HL-60 (cell line): Measurements from ENCODE around the gene CEP85.

Source experiments
- TF ChIP-seq, protein P1 (sequence below): IDR thresholded peaks from one replicate; pipeline ENCODE4 v1.5.1; 2011; ENCODE audit warnings: low read length, control low read depth, inconsistent platforms; ENCODE audit not compliant: insufficient read depth
- TF ChIP-seq, protein P2 (sequence below): IDR thresholded peaks from 2 replicates; pipeline ENCODE4 v1.6.1; 2012; ENCODE audit warnings: low read depth; ENCODE audit not compliant: insufficient replicate concordance

DNA sequence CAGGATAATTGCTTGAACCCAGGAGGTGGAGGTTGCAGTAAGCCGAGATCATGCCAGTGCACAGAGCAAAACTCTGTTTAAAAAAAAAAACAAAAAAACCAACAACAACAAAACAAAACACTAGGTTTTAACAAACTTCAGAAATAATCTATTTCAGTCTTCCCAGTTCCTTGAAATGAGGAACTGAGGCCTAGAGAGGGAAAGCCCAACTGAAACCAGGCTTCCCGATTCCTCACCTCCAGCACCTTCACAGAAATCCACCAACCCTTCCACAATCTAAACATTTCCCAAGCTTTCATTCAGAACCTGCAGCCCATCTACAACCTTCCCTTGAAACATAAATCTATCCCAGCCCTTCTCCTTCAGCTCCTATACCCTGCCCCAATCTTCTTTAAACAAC is 83.1 kb downstream of the CEP85 start:
- TF ChIP-seq, protein P1, sequence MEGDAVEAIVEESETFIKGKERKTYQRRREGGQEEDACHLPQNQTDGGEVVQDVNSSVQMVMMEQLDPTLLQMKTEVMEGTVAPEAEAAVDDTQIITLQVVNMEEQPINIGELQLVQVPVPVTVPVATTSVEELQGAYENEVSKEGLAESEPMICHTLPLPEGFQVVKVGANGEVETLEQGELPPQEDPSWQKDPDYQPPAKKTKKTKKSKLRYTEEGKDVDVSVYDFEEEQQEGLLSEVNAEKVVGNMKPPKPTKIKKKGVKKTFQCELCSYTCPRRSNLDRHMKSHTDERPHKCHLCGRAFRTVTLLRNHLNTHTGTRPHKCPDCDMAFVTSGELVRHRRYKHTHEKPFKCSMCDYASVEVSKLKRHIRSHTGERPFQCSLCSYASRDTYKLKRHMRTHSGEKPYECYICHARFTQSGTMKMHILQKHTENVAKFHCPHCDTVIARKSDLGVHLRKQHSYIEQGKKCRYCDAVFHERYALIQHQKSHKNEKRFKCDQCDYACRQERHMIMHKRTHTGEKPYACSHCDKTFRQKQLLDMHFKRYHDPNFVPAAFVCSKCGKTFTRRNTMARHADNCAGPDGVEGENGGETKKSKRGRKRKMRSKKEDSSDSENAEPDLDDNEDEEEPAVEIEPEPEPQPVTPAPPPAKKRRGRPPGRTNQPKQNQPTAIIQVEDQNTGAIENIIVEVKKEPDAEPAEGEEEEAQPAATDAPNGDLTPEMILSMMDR = no peak
- TF ChIP-seq, protein P2, sequence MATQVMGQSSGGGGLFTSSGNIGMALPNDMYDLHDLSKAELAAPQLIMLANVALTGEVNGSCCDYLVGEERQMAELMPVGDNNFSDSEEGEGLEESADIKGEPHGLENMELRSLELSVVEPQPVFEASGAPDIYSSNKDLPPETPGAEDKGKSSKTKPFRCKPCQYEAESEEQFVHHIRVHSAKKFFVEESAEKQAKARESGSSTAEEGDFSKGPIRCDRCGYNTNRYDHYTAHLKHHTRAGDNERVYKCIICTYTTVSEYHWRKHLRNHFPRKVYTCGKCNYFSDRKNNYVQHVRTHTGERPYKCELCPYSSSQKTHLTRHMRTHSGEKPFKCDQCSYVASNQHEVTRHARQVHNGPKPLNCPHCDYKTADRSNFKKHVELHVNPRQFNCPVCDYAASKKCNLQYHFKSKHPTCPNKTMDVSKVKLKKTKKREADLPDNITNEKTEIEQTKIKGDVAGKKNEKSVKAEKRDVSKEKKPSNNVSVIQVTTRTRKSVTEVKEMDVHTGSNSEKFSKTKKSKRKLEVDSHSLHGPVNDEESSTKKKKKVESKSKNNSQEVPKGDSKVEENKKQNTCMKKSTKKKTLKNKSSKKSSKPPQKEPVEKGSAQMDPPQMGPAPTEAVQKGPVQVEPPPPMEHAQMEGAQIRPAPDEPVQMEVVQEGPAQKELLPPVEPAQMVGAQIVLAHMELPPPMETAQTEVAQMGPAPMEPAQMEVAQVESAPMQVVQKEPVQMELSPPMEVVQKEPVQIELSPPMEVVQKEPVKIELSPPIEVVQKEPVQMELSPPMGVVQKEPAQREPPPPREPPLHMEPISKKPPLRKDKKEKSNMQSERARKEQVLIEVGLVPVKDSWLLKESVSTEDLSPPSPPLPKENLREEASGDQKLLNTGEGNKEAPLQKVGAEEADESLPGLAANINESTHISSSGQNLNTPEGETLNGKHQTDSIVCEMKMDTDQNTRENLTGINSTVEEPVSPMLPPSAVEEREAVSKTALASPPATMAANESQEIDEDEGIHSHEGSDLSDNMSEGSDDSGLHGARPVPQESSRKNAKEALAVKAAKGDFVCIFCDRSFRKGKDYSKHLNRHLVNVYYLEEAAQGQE = no peak
